ENCODE results near the gene EXD2. TPM values are rescaled to one million over a fixed set of nuclear protein-coding genes. Genes with fewer than 3 reads are reported as not detected.
A peak's percentile ranks its signal among the peaks of the same experiment; 100 is the strongest.

Gene EXD2
- total RNA-seq, 1 donor from 2014 or later: 21.0 TPM

DNA sequence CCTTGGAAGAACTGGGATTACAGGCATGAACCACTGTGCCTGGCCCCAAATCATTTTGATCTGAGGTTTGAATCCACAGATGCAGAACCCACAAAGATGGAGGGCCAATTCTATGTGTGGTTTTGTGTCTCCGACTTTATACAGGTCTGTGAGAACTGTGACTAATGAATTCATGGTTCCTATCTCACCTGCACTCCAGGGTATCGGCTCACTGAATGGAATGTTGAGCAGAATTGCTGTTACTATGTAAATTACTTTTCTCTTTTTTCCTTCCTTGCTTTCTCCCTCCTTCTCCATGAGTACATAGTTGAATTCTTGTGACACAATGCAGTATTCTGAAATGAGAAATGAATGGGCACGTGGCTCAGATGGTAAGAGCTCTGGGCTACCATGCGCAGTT, 47.6 kb downstream of the EXD2 start:
- no peak overlapping the region for H3K27ac Mint-ChIP-seq (ENCODE audit: unreplicated experiment)
- H3K36me3 Mint-ChIP-seq (ENCODE audit: low read depth, unreplicated experiment): peaks cover 29% of the 10 kb centered on the region
- no peak for DNase-seq (ENCODE audit: low spot score)

DNA sequence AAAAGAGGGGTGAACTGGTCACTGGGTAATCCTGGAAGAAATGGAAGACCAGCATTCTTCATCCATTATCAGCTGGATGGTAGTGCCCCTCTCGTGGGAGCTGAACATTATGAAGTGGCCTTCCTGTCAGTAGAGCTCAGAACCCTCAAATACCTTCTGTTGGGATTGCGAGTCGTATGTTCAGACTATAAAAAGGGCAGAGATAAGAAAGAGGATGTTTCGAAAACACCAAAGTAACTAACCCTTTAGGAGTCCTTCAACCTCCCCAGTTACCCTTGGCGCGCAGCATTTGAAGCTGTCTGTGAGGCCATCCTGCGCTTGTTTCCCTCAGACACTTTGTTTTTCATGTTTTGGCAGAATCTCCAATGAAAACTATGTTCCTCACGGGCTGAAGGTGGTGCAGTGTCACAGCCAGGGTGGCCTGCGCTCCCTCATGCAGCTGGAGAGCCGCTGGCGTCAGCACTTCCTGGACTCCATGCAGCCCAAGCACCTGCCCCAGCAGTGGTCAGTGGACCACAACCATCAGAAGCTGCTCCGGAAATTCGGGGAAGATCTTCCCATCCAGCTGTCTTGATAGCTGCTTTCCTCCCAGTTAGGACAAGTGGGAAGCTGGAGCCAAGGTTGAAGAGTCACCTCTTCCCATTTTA, 49.4 kb downstream of the EXD2 start:
- Mint-ChIP-seq H3K27me3 (ENCODE audit: unreplicated experiment) (peaks cover 2% of the 10 kb centered on the region), H3K36me3 (ENCODE audit: low read depth, unreplicated experiment) (peaks cover 27% of the 10 kb centered on the region), H3K4me1 (ENCODE audit: unreplicated experiment) (peaks cover 6% of the 10 kb centered on the region), H3K4me3 (ENCODE audit: unreplicated experiment) (no peak overlapping the region), H3K9me3 (ENCODE audit: unreplicated experiment) (no peaks in the 10 kb centered on the region), H3K27ac (ENCODE audit: unreplicated experiment) (no peak overlapping the region)
- TF ChIP-seq, protein P1, sequence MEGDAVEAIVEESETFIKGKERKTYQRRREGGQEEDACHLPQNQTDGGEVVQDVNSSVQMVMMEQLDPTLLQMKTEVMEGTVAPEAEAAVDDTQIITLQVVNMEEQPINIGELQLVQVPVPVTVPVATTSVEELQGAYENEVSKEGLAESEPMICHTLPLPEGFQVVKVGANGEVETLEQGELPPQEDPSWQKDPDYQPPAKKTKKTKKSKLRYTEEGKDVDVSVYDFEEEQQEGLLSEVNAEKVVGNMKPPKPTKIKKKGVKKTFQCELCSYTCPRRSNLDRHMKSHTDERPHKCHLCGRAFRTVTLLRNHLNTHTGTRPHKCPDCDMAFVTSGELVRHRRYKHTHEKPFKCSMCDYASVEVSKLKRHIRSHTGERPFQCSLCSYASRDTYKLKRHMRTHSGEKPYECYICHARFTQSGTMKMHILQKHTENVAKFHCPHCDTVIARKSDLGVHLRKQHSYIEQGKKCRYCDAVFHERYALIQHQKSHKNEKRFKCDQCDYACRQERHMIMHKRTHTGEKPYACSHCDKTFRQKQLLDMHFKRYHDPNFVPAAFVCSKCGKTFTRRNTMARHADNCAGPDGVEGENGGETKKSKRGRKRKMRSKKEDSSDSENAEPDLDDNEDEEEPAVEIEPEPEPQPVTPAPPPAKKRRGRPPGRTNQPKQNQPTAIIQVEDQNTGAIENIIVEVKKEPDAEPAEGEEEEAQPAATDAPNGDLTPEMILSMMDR (IDR thresholded peaks at IDR 0.05; ENCODE audit: unreplicated experiment): no peak
- DNase-seq (ENCODE audit: low spot score): no peak

More for the DNA sequence above, 47.6 kb downstream of the EXD2 start:
- TF ChIP-seq, protein P1 (IDR thresholded peaks at IDR 0.05; ENCODE audit: unreplicated experiment): no peak
- H3K4me3 Mint-ChIP-seq (ENCODE audit: unreplicated experiment): no peak overlapping the region
- no peaks in the 10 kb centered on the region for H3K9me3 Mint-ChIP-seq (ENCODE audit: unreplicated experiment)
- peaks cover 6% of the 10 kb centered on the region for H3K4me1 Mint-ChIP-seq (ENCODE audit: unreplicated experiment)
- peaks cover 2% of the 10 kb centered on the region for H3K27me3 Mint-ChIP-seq (ENCODE audit: unreplicated experiment)

DNA sequence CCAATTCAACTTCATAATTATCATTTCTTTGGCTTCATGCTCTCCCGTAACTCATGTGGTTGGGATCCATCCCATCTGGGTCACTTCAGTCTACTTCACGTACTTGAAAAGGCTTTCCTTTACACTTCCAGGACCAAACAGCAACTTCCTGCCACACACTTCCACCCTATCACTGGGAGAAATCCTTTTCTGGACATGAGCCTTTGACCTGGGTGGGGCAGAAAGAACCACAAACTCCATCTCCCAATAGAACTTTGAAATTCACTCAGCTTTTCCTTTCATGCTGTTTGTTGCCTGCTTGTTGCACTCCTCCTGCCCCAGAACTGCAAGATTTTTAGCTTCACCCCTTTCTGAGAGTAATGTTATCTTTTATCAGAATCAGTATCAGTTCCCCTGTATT, 50.3 kb downstream of the EXD2 start:
- Mint-ChIP-seq H3K4me1 (ENCODE audit: unreplicated experiment) (peaks cover 6% of the 10 kb centered on the region), H3K9me3 (ENCODE audit: unreplicated experiment) (no peaks in the 10 kb centered on the region), H3K4me3 (ENCODE audit: unreplicated experiment) (no peak overlapping the region), H3K27me3 (ENCODE audit: unreplicated experiment) (no peaks in the 10 kb centered on the region), H3K36me3 (ENCODE audit: low read depth, unreplicated experiment) (peaks cover 22% of the 10 kb centered on the region), H3K27ac (ENCODE audit: unreplicated experiment) (no peak overlapping the region)
- no peak for DNase-seq (ENCODE audit: low spot score)
- TF ChIP-seq, protein P1 (IDR thresholded peaks at IDR 0.05; ENCODE audit: unreplicated experiment): no peak

DNA sequence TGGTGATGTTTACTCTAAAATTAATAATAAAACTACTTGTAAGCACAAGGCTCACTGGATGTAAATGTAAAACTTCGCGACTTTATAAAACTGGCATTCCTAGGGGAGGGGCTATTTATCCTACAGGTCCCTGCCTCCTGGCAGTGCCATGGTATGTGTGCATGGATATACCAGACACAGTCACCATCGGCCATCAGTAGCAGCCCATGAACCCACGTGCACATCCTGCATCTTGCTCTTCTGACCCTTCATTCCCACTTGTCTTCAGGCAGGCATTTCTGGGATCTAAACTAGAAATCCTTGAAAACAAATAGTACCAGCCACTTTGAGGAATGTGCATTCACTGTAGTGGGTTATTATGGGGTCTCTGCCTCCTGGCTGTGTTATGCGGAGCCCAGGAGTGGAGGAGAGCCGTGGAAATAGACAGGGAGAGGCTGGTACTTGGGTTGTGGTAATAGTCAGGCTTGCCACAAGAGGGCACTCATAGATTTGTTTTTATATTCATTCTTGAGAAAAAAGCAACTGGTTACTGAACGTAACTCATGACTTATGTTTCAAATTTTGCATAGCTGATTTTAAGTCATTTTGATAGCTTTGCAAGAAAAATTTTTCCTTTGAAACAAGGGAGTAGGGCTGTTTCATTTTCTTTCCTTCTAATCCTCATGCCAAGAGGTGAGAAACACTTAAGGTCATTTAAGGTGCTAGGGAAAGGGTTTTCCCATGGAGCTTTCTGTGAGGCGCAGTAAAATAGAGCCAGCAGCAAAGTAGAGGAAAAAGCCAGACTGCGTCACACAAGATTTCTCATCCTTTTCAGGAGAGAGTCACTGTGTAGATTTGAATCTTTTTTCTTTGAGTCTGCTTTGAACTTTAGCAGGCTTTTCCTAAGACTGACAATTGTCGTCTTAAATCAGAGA, 51.3 kb downstream of the EXD2 start:
- DNase-seq (ENCODE audit: low spot score): peak; percentile 55
- Mint-ChIP-seq H3K27ac (ENCODE audit: unreplicated experiment) (no peak overlapping the region), H3K27me3 (ENCODE audit: unreplicated experiment) (no peaks in the 10 kb centered on the region), H3K9me3 (ENCODE audit: unreplicated experiment) (no peaks in the 10 kb centered on the region), H3K4me1 (ENCODE audit: unreplicated experiment) (peaks cover 6% of the 10 kb centered on the region), H3K4me3 (ENCODE audit: unreplicated experiment) (no peak overlapping the region), H3K36me3 (ENCODE audit: low read depth, unreplicated experiment) (peaks cover 14% of the 10 kb centered on the region)
- TF ChIP-seq, protein P1 (IDR thresholded peaks at IDR 0.05; ENCODE audit: unreplicated experiment): peak; percentile 77

DNA sequence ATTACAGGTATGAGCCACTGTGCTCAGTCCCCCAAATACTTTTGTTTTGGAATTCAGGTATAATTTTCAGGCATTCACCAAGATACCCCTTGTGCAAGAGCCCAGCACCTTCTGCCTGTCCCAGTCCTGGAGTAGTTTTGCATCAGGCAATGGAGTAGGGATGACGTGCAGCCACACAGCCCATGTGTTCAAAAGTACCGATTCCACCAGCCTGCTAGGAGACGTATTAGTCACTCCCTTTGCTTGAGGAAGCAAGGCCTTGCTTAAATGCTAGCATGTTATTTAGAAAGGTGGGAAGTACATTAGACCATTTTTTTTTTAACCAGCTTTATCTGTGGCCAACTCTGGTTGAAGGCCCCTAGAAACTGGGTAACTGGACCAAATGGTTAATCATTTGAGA, 53.6 kb downstream of the EXD2 start:
- H3K4me3 Mint-ChIP-seq (ENCODE audit: unreplicated experiment): no peak overlapping the region
- peaks cover 10% of the 10 kb centered on the region for H3K4me1 Mint-ChIP-seq (ENCODE audit: unreplicated experiment)
- peaks cover 7% of the 10 kb centered on the region for H3K36me3 Mint-ChIP-seq (ENCODE audit: low read depth, unreplicated experiment)
- no peaks in the 10 kb centered on the region for H3K27me3 Mint-ChIP-seq (ENCODE audit: unreplicated experiment)
- TF ChIP-seq, protein P1 (IDR thresholded peaks at IDR 0.05; ENCODE audit: unreplicated experiment): no peak
- H3K9me3 Mint-ChIP-seq (ENCODE audit: unreplicated experiment): no peaks in the 10 kb centered on the region
- H3K27ac Mint-ChIP-seq (ENCODE audit: unreplicated experiment): no peak overlapping the region
- no peak for DNase-seq (ENCODE audit: low spot score)

Measured in endothelial cell (in vitro differentiated cells).